Dermis blood vessel endothelial cell (primary cell): ENCODE results near the gene ASPRV1. TPM values are rescaled to one million over a fixed set of nuclear protein-coding genes. Genes with fewer than 3 reads are reported as not detected.
"Not testable (repeated sequence)": the region's sequence is repeated elsewhere in the genome, so short reads cannot be mapped to it uniquely, and the experiment has no call there.

ENCODE experiments used
- DNase-seq: peaks from one replicate; pipeline ENCODE4 v3.0.0; 2010
- total RNA-seq: library from RNA; depleted of rRNA; stranded (reverse); fragments of >200 nt; gene quantifications from 2 replicates; pipeline ENCODE4 v1.2.3, GENCODE V29; 2014

Gene ASPRV1
- total RNA-seq, 1 donor from 2014 or later = 0.34 TPM

GRCh38 chr2:69959425-69959824 is 2.0 kb downstream of the ASPRV1 start:
- no peak for DNase-seq

GRCh38 chr2:69958480-69958879 is 3.0 kb downstream of the ASPRV1 start:
- no peak for DNase-seq

DNA sequence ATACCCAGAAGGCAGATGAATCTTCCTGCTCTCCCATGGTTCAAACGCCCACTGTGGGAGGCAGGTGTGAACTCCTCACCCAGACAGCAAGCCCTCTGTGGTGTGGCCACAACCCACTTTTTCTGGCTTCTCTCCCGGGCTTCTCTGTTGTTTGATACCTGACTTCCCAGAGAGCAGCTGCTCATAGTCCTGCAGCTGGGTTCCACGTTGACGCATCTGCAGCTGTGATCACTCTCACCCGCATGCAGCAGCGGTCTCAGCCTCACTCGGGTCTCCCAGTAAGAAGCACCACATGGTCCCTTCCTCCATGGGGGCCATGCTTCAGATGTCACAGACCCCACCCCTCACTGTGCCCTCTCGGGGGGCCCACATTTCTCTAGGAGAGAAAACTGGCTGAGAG is 3.5 kb downstream of the ASPRV1 start:
- no peak for DNase-seq

- no peak for DNase-seq
Observed at GRCh38 chr2:69956475-69956979, 4.9 kb downstream of the ASPRV1 start.

DNA sequence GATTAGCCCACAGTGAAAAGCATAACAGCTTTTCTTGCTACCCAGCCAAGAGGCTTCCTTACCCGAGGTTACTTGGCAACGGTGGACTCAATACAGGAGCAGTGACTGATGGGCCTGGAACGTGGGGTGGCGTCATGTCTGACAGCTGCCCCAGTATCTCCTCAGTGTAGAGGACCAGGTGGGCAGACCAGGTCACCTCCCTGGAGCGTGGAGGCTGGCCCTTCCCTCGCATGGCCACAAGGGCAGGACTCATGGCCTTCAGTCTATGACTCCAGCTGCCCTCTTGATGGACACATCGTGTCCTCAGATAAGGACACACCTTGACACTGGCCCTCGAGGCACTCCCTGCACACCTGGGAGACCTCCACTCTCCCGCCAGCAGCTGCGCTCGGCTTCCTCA is 6.4 kb downstream of the ASPRV1 start:
- DNase-seq = no peak

- DNase-seq = no peak
Observed at GRCh38 chr2:69954084-69954483, 7.3 kb downstream of the ASPRV1 start.

DNA sequence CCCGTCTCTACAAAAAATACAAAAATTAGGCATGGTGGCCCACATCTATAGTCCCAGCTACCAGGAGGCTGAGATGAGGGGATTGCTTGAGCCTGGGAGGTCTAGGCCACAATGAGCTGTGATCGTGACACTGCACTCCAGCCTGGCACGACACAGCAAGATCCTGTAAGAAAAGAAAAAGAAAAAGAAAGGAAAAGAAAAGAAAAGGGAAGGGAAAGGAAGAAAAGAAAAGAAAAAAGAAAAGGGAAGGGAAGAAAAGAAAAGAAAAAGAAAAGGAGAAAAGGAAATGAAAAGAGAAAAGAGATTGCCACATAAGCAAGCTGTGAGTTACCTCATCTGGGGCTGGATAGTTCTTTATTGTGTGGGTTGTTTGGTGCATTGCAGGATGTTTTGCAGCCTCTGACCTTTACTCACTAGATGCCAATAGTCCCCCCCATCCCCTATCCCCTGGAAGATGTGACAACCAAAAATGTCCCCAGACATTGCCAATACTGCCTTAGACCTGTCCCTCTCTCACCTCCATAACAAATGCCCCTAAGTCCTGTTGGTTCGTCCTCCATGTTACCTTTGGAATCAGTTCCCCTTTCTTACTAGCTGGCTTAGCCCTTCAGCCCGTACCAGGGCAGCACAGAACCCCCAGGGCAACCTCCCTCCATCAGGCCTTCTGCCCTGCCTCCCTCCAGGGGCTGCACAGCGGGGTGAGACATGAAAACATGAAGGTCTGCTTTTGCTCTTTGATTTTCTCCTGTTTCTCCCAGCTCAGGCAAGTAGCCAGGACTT is 8.9 kb downstream of the ASPRV1 start:
- DNase-seq = no peak

DNA sequence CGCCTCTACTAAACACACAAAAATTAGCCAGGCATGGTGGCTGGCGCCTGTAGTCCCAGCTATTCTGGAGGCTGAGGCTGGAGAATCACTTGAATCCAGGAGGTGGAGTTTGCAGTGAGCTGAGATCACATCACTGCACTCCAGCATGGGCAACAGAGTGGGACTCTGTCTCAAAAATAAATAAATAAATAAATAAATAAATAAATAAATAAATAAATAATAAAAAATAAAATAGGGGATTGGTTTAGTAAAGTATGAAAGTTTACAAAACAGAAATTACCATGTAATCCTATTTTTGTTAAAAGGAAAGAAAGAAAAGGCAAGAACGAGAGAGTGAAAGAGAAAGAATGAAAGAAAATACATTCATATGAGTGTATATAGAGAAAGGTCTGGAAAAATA is 10.8 kb downstream of the ASPRV1 start:
- not testable (repeated sequence) for DNase-seq

DNA sequence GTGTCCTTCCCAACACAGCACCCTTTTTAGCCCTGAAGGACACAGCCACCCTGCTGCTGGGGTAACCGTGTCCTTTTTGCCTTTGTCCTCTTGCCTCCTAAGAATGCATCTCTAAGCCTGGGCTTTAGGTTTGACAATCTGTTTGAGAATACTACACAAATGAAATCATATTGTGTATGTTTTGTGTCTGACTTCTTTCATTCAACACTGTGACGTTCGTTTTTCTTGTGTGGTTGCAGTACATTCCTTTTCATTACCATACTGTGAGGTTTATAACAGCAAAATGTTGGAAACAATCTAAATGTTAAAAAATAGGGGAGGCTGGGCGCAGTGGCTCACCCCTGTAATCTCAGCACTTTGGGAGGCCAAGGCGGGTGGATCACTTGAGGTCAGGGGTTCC is 11.2 kb downstream of the ASPRV1 start:
- DNase-seq = no peak

- DNase-seq = no peak
Observed at GRCh38 chr2:69948963-69949645, 12.3 kb downstream of the ASPRV1 start.

DNA sequence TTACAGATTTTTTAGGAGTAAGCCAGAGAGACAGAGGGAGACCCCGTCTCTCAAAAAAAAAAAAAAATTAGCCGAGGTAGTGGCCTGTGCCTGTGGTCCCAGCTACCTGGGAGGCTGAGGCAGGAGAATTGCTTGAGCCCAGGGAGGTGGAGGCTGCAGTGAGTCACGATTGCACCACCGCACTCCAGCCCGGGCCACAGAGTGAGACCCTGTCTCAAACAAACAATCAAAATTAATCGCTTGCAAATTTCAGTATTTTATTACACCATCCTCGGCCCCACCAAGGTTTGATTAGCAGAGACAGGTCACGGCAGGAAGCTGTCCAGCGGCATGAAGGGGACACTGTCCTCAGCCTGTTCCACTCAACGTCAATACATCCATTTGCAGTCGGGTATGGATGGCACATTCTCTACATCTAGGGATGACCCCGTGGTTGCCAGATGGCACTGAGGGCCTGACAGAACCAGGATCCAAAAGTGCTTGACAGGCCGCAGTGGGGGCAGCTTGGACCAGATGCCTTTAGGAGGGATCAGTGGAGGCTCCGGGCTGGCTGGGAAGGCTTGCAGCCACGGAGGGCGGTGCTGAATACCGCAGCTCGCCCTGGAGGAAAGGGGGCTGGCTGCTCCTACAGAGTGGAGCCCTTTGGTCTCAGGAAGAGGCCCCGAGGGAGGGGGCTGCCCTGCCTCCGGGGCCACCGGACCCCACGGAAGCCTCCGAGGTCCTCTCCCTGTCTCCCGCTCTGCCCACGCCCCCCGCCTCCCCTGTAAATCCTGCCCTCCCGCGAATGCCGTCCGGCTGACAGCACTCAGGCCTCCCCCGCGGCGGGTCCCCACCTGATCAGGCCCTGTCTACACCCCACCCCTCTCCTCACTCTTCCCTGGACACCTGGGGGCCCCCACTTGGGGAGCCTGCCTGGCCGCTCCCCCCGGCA is 13.1 kb downstream of the ASPRV1 start:
- DNase-seq = no peak

DNA sequence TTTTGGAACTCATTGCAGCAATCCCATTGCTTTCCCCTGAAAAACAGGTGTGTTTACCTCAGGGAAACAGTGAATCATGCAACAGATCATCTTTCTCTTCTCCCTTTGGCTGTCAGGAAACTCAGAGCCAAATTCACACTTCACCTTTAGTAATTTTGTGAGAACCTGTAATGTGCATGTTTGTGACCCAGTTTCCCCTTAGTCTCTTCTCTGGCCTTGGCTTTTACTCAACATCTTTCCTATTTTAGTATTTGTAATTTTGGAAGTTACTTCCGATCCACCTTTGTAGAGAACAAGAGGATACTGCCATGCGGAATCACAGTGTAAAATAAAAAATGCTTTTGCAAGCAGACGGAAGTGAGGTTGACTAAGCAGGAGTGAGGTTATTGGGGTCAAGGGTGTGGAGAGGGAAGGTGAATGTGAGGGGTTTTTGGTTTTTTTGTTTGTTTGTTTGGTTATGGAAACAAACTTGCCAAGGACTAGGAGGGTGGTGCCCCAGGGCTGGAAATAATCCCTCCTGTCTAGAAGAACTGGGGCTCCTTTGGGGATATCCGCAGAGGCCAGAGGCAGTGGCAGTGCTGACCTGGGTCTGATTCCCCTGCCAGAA is 14.0 kb downstream of the ASPRV1 start:
- no peak for DNase-seq

GRCh38 chr2:69946351-69947324 is 14.8 kb downstream of the ASPRV1 start:
- peak; percentile 53 for DNase-seq

- no peak for DNase-seq
Observed at GRCh38 chr2:69945941-69946340, 15.5 kb downstream of the ASPRV1 start.

DNA sequence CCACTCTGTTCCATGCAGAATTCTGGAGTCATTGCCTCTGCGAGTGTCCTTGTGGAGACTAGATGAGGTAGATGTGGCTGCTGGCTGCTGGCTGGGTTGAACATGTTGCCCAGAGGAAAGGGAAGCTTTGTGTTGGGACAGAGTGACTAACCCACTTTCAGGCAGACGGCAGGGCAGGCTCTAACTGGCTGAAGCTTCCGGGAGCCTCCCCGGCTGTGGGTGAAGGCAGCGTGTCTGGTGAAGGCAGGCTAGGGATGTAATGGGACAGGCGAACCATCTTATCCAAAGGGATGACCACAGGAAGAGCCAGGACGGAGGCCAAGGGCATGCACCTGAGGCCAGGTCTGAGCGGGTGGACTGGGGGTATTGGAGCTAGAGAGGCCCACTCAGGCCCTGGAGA is 16.0 kb downstream of the ASPRV1 start:
- peak; percentile 55 for DNase-seq

- DNase-seq = no peak
Observed at GRCh38 chr2:69944756-69945155, 16.7 kb downstream of the ASPRV1 start.

- DNase-seq = no peak
Observed at GRCh38 chr2:69943843-69944525, 17.4 kb downstream of the ASPRV1 start.

DNA sequence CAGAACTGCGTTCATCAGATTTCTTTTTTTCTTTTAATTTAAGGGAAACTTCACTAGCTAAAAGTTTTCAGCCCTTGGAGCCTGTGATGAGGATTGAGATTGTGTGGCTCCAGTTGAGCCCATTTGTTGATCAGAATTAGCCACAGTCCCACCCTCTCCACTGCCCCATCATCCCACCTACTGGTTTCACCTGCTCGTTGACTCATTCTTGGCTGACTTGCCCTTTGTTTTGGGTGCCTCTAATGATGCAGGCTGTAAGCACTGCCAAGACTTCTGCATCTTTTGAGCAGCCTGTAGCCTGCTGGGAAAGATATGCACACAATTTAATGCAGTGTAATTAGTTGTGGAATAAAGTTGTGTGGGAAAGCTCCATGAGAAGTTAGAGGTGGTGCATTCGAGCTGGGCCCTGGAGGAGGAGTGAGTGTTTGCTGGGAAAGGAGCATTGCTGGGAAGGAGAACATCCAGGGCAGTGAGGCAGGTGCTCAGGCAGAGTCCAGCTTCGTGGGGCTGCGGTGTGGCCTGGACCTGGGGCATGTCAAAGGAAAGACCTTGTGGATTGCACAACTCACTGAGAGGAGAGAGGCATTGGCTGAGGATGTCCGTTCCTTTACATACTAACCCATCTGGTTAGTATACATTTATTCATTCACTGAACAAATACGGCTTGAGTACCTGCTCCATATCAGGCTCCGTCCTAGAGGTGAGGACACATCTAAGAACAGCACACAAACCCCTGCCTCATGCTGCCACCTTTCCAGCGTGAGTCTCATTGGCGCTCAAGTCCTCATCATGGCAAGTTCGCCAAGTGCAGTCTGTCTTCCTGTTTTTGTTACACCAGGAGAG is 18.2 kb downstream of the ASPRV1 start:
- DNase-seq = no peak

DNA sequence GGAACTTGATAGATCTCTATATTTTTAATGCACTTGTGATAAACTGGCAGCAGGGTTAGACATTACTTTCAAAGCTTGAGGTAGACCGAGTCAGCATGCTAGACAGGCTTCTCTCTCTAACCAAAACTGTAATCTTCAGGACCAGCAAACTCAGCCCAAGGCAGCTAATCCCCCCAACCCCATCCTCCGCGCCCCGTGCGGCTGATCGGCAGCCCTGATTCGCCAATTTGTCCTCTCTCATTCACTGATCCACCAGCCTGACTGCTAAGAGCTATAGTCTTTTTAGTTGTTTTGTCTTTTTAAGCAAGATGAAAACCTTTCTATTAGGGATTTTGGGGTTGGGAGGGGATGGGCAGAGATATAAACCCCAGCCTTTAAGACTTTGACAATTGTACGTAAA is 20.7 kb downstream of the ASPRV1 start:
- DNase-seq = no peak

- DNase-seq = no peak
Observed at GRCh38 chr2:69939722-69940121, 21.7 kb downstream of the ASPRV1 start.
